ENCODE data around the gene CHRM1.

CHRM1 gene

DNA sequence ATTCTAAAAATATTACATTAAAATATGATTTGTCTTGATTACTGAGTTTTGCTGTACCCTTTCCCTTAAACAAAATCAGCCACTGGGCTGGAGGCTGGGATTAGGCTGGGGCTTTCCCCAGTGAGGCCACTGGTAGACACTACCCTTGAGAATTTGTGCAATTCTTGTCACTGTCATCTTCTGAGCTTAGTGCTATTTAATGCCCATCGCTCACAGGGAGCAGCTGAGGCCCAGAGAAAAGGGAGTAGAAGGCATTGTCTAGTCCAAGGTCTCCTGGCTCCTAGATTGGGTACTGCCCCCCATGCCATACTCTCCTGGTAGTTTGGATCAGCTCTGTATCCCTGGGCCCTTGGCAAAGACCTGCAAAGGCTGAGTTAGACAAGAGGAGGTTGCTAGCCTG lies 6.7 kb downstream of the CHRM1 start:
- Histone ChIP-seq H2AK5ac (ENCODE audit: low read depth, low read length) (no peak overlapping the region), H3K27ac (replicated peaks; ENCODE audit: low read length) (no peak overlapping the region), H2BK120ac (ENCODE audit: low read depth, low read length) (no peak overlapping the region), H3K4me1 (ENCODE audit: control insufficient read depth in 2 of 2, insufficient read depth in 1 of 2, low read depth in 1 of 2, low read length in 2 of 2) (peaks cover 0 to 4% of the 10 kb centered on the region in 2 donors), H2AFZ (ENCODE audit: low read length) (no peak overlapping the region), H4K91ac (ENCODE audit: low read depth, low read length, poor library complexity) (no peak overlapping the region), H3K27me3 (ENCODE audit: control insufficient read depth in 3 of 3, insufficient read depth in 3 of 3, low read depth in 1 of 3, low read length in 3 of 3) (peaks cover 0 to 36% (median 0%) of the 10 kb centered on the region in 3 experiments), H3K14ac (ENCODE audit: low read length) (no peak overlapping the region), H3K79me1 (ENCODE audit: low read depth, low read length) (no peaks in the 10 kb centered on the region), H3K4me3 (ENCODE audit: low read length in 2 of 2) (no peak overlapping the region), H3K4ac (ENCODE audit: low read length) (no peak overlapping the region), H3K4me2 (ENCODE audit: insufficient read depth, low read length, poor library complexity, severe bottlenecking) (no peak overlapping the region), H2BK5ac (ENCODE audit: low read length) (no peak overlapping the region), H3K9ac (ENCODE audit: low read depth, low read length, poor library complexity) (no peak overlapping the region), H3K36me3 (replicated peaks in 1 of 2; ENCODE audit: control insufficient read depth in 2 of 2, insufficient read depth in 2 of 2, low read length in 2 of 2) (no peaks in the 10 kb centered on the region), H3K18ac (ENCODE audit: low read length) (no peak overlapping the region), H3K9me3 (replicated peaks in 1 of 2; ENCODE audit: control insufficient read depth in 2 of 2, insufficient read depth in 1 of 2, low read depth in 1 of 2, low read length in 2 of 2) (no peaks in the 10 kb centered on the region), H2BK12ac (ENCODE audit: low read length) (no peak overlapping the region), H3K23ac (ENCODE audit: low read depth, low read length, poor library complexity) (no peak overlapping the region), H2BK15ac (ENCODE audit: low read length) (no peak overlapping the region), H4K8ac (ENCODE audit: low read depth, low read length) (no peak overlapping the region)
- DNase-seq (ENCODE audit: low spot score), result no peak
- WGBS, 2 donors (ENCODE audit: extremely low coverage in 2 of 2, insufficient read length in 2 of 2, insufficient replicate concordance in 1 of 2), result no CpG with 5 or more reads among the region's 1 CpG

- H2BK5ac ChIP-seq (ENCODE audit: low read length), result no peak overlapping the region
- H3K4me3 ChIP-seq (ENCODE audit: low read length in 2 of 2), result no peak overlapping the region
- WGBS, 2 donors (ENCODE audit: extremely low coverage in 2 of 2, insufficient read length in 2 of 2, insufficient replicate concordance in 1 of 2), result no CpG with 5 or more reads among the region's 3 CpGs
- no peak overlapping the region for H3K18ac ChIP-seq (ENCODE audit: low read length)
- H2BK120ac ChIP-seq (ENCODE audit: low read depth, low read length), result no peak overlapping the region
- no peak overlapping the region for H2AFZ ChIP-seq (ENCODE audit: low read length)
- H3K79me1 ChIP-seq (ENCODE audit: low read depth, low read length), result no peaks in the 10 kb centered on the region
- peaks cover 0 to 5% of the 10 kb centered on the region in 2 donors for H3K4me1 ChIP-seq (ENCODE audit: control insufficient read depth in 2 of 2, insufficient read depth in 1 of 2, low read depth in 1 of 2, low read length in 2 of 2)
- no peak overlapping the region for H3K4ac ChIP-seq (ENCODE audit: low read length)
- DNase-seq (ENCODE audit: low spot score), result no peak
- no peaks in the 10 kb centered on the region for H3K9me3 ChIP-seq (replicated peaks in 1 of 2; ENCODE audit: control insufficient read depth in 2 of 2, insufficient read depth in 1 of 2, low read depth in 1 of 2, low read length in 2 of 2)
- H3K4me2 ChIP-seq (ENCODE audit: insufficient read depth, low read length, poor library complexity, severe bottlenecking), result no peak overlapping the region
- no peak overlapping the region for H4K8ac ChIP-seq (ENCODE audit: low read depth, low read length)
- no peak overlapping the region for H3K14ac ChIP-seq (ENCODE audit: low read length)
- H4K91ac ChIP-seq (ENCODE audit: low read depth, low read length, poor library complexity), result no peak overlapping the region
- no peak overlapping the region for H3K9ac ChIP-seq (ENCODE audit: low read depth, low read length, poor library complexity)
- H2BK15ac ChIP-seq (ENCODE audit: low read length), result no peak overlapping the region
- H3K27me3 ChIP-seq (ENCODE audit: control insufficient read depth in 3 of 3, insufficient read depth in 3 of 3, low read depth in 1 of 3, low read length in 3 of 3), result peaks cover 0 to 34% (median 0%) of the 10 kb centered on the region in 3 experiments
- peak overlapping the region; percentile 35 for H2AK5ac ChIP-seq (ENCODE audit: low read depth, low read length)
- no peak overlapping the region for H2BK12ac ChIP-seq (ENCODE audit: low read length)
- no peak overlapping the region for H3K27ac ChIP-seq (replicated peaks; ENCODE audit: low read length)
- H3K23ac ChIP-seq (ENCODE audit: low read depth, low read length, poor library complexity), result no peak overlapping the region
- H3K36me3 ChIP-seq (replicated peaks in 1 of 2; ENCODE audit: control insufficient read depth in 2 of 2, insufficient read depth in 2 of 2, low read length in 2 of 2), result no peaks in the 10 kb centered on the region
Measured at GRCh38 chr11:62912268-62912667, 8.9 kb downstream of the CHRM1 start.

GRCh38 chr11:62911137-62912130 lies 9.7 kb downstream of the CHRM1 start:
- no peak overlapping the region for H3K27ac ChIP-seq (replicated peaks; ENCODE audit: low read length)
- DNase-seq (ENCODE audit: low spot score), result no peak
- H4K8ac ChIP-seq (ENCODE audit: low read depth, low read length), result no peak overlapping the region
- H3K14ac ChIP-seq (ENCODE audit: low read length), result no peak overlapping the region
- H3K18ac ChIP-seq (ENCODE audit: low read length), result peak overlapping the region; percentile 35
- no peak overlapping the region for H2BK5ac ChIP-seq (ENCODE audit: low read length)
- no peak overlapping the region for H3K23ac ChIP-seq (ENCODE audit: low read depth, low read length, poor library complexity)
- H3K36me3 ChIP-seq (replicated peaks in 1 of 2; ENCODE audit: control insufficient read depth in 2 of 2, insufficient read depth in 2 of 2, low read length in 2 of 2), result no peaks in the 10 kb centered on the region
- no peak overlapping the region for H2AFZ ChIP-seq (ENCODE audit: low read length)
- H2AK5ac ChIP-seq (ENCODE audit: low read depth, low read length), result no peak overlapping the region
- no peak overlapping the region for H2BK120ac ChIP-seq (ENCODE audit: low read depth, low read length)
- H3K4me2 ChIP-seq (ENCODE audit: insufficient read depth, low read length, poor library complexity, severe bottlenecking), result no peak overlapping the region
- WGBS, 2 donors (ENCODE audit: extremely low coverage in 2 of 2, insufficient read length in 2 of 2, insufficient replicate concordance in 1 of 2), result no CpG with 5 or more reads among the region's 14 CpGs
- H3K4me1 ChIP-seq (ENCODE audit: control insufficient read depth in 2 of 2, insufficient read depth in 1 of 2, low read depth in 1 of 2, low read length in 2 of 2), result peaks cover 0 to 5% of the 10 kb centered on the region in 2 donors
- H3K4ac ChIP-seq (ENCODE audit: low read length), result no peak overlapping the region
- H3K79me1 ChIP-seq (ENCODE audit: low read depth, low read length), result no peaks in the 10 kb centered on the region
- no peak overlapping the region for H4K91ac ChIP-seq (ENCODE audit: low read depth, low read length, poor library complexity)
- H2BK15ac ChIP-seq (ENCODE audit: low read length), result no peak overlapping the region
- H3K9ac ChIP-seq (ENCODE audit: low read depth, low read length, poor library complexity), result no peak overlapping the region
- H3K27me3 ChIP-seq (ENCODE audit: control insufficient read depth in 3 of 3, insufficient read depth in 3 of 3, low read depth in 1 of 3, low read length in 3 of 3), result peaks cover 0 to 35% (median 2%) of the 10 kb centered on the region in 3 experiments
- H3K4me3 ChIP-seq (ENCODE audit: low read length in 2 of 2), result no peak overlapping the region
- no peaks in the 10 kb centered on the region for H3K9me3 ChIP-seq (replicated peaks in 1 of 2; ENCODE audit: control insufficient read depth in 2 of 2, insufficient read depth in 1 of 2, low read depth in 1 of 2, low read length in 2 of 2)
- H2BK12ac ChIP-seq (ENCODE audit: low read length), result no peak overlapping the region

DNA sequence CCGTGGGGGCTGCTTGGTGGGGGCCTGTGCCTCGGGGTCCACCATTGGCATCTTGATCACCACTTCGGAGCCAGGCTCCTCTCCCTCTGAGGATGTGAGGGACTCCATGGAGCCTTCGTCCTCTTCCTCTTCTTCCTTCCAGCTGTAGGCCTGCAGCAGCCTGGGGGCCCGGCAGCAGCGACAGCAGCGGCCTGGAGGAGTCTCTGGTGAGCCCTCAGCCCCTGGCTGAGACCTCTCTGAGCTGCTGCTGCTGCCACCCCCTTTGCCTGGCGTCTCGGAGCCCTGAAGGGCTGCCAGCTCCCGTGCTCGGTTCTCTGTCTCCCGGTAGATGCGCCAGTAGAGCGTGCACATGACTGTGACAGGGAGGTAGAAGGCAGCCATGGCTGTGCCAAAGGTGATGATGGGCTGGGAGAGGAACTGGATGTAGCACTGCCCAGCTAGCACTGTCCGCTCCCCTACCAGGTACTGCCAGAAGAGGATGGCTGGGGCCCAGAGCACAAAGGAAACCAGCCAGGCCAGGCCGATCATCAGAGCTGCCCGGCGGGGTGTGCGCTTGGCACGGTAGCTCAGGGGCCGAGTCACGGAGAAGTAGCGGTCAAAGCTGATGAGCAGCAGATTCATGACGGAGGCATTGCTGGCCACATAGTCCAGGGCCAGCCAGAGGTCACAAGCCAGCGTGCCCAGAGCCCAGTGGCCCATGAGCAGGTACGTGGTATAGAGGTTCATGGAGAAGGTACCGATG lies 10.9 kb downstream of the CHRM1 start:
- H3K27me3 ChIP-seq (ENCODE audit: control insufficient read depth in 3 of 3, insufficient read depth in 3 of 3, low read depth in 1 of 3, low read length in 3 of 3), result peaks cover 0 to 38% (median 2%) of the 10 kb centered on the region in 3 experiments
- H2BK15ac ChIP-seq (ENCODE audit: low read length), result peak overlapping the region; percentile 93
- DNase-seq (ENCODE audit: low spot score), result no peak
- no peak overlapping the region for H3K4ac ChIP-seq (ENCODE audit: low read length)
- no peak overlapping the region for H2BK5ac ChIP-seq (ENCODE audit: low read length)
- no peak overlapping the region for H2BK12ac ChIP-seq (ENCODE audit: low read length)
- H2AFZ ChIP-seq (ENCODE audit: low read length), result no peak overlapping the region
- H3K18ac ChIP-seq (ENCODE audit: low read length), result peak overlapping the region; percentile 42
- H3K79me1 ChIP-seq (ENCODE audit: low read depth, low read length), result no peaks in the 10 kb centered on the region
- no peak overlapping the region for H3K14ac ChIP-seq (ENCODE audit: low read length)
- no CpG with 5 or more reads among the region's 27 CpGs for WGBS, 2 donors (ENCODE audit: extremely low coverage in 2 of 2, insufficient read length in 2 of 2, insufficient replicate concordance in 1 of 2)
- no peak overlapping the region for H3K4me3 ChIP-seq (ENCODE audit: low read length in 2 of 2)
- H3K27ac ChIP-seq (replicated peaks; ENCODE audit: low read length), result no peak overlapping the region
- peak overlapping the region; percentile 47 for H3K23ac ChIP-seq (ENCODE audit: low read depth, low read length, poor library complexity)
- H2AK5ac ChIP-seq (ENCODE audit: low read depth, low read length), result peak overlapping the region; percentile 43
- H3K9ac ChIP-seq (ENCODE audit: low read depth, low read length, poor library complexity), result no peak overlapping the region
- H4K91ac ChIP-seq (ENCODE audit: low read depth, low read length, poor library complexity), result no peak overlapping the region
- no peaks in the 10 kb centered on the region for H3K36me3 ChIP-seq (replicated peaks in 1 of 2; ENCODE audit: control insufficient read depth in 2 of 2, insufficient read depth in 2 of 2, low read length in 2 of 2)
- peaks cover 0 to 5% of the 10 kb centered on the region in 2 donors for H3K4me1 ChIP-seq (ENCODE audit: control insufficient read depth in 2 of 2, insufficient read depth in 1 of 2, low read depth in 1 of 2, low read length in 2 of 2)
- H4K8ac ChIP-seq (ENCODE audit: low read depth, low read length), result peak overlapping the region; percentile 27
- H3K4me2 ChIP-seq (ENCODE audit: insufficient read depth, low read length, poor library complexity, severe bottlenecking), result no peak overlapping the region
- no peak overlapping the region for H2BK120ac ChIP-seq (ENCODE audit: low read depth, low read length)
- no peaks in the 10 kb centered on the region for H3K9me3 ChIP-seq (replicated peaks in 1 of 2; ENCODE audit: control insufficient read depth in 2 of 2, insufficient read depth in 1 of 2, low read depth in 1 of 2, low read length in 2 of 2)

Data from neuronal stem cell (in vitro differentiated cells).